Activated T-cell treated with anti-CD3 and anti-CD28 coated beads, Interleukin-2, amount 50 U/mL, for 24 hours (primary cell): ENCODE results near the gene DNAH1.
A peak's percentile ranks its signal among the peaks of the same experiment; 100 is the strongest.

Experiments used
- DNase-seq: peaks from one replicate; pipeline ENCODE4 v3.0.0-alpha.2; 2020
- H3K27ac Mint-ChIP-seq: 2 replicates; pipeline ENCODE4 v1.8.0; 2020; ENCODE audit warnings: mild to moderate bottlenecking, mixed read lengths
- H3K27me3 Mint-ChIP-seq: 2 replicates; pipeline ENCODE4 v1.8.0; 2020; ENCODE audit warnings: mixed read lengths
- H3K36me3 Mint-ChIP-seq: 2 replicates; pipeline ENCODE4 v1.8.0; 2020; ENCODE audit warnings: low read depth, mixed read lengths
- H3K4me1 Mint-ChIP-seq: 2 replicates; pipeline ENCODE4 v1.8.0; 2020; ENCODE audit warnings: low read depth, mixed read lengths
- H3K4me3 Mint-ChIP-seq: 2 replicates; pipeline ENCODE4 v1.8.0; 2020; ENCODE audit warnings: mild to moderate bottlenecking, moderate library complexity, mixed read lengths
- H3K9me3 Mint-ChIP-seq: 2 replicates; pipeline ENCODE4 v1.8.0; 2020; ENCODE audit warnings: mixed read lengths

DNAH1 gene

GRCh38 chr3:52313774-52314188 lies 2.3 kb upstream of the DNAH1 start:
- Mint-ChIP-seq H3K27me3 (no peaks in the 10 kb centered on the region), H3K4me1 (peaks cover 47% of the 10 kb centered on the region), H3K36me3 (peaks cover 3% of the 10 kb centered on the region), H3K4me3 (no peak overlapping the region), H3K27ac (peak overlapping the region; percentile 85), H3K9me3 (no peaks in the 10 kb centered on the region)
- no peak for DNase-seq

GRCh38 chr3:52314489-52314888 lies 1.6 kb upstream of the DNAH1 start:
- no peaks in the 10 kb centered on the region for H3K9me3 Mint-ChIP-seq
- peaks cover 3% of the 10 kb centered on the region for H3K36me3 Mint-ChIP-seq

GRCh38 chr3:52315006-52315405 lies 1.1 kb upstream of the DNAH1 start:
- Mint-ChIP-seq H3K27me3 (no peaks in the 10 kb centered on the region), H3K9me3 (no peaks in the 10 kb centered on the region), H3K36me3 (peaks cover under 1% of the 10 kb centered on the region), H3K4me1 (peaks cover 44% of the 10 kb centered on the region), H3K27ac (no peak overlapping the region), H3K4me3 (no peak overlapping the region)
- no peak for DNase-seq

More at GRCh38 chr3:52314489-52314888, 1.6 kb upstream of the DNAH1 start:
- H3K4me1 Mint-ChIP-seq, result peaks cover 47% of the 10 kb centered on the region
- H3K27ac Mint-ChIP-seq, result no peak overlapping the region
- DNase-seq, result no peak
- H3K4me3 Mint-ChIP-seq, result no peak overlapping the region
- no peaks in the 10 kb centered on the region for H3K27me3 Mint-ChIP-seq

GRCh38 chr3:52317208-52318000 lies 1.3 kb downstream of the DNAH1 start:
- peaks cover 30% of the 10 kb centered on the region for H3K4me1 Mint-ChIP-seq
- H3K4me3 Mint-ChIP-seq, result peak overlapping the region; percentile 62
- no peaks in the 10 kb centered on the region for H3K36me3 Mint-ChIP-seq
- no peaks in the 10 kb centered on the region for H3K9me3 Mint-ChIP-seq
- DNase-seq, result peak; percentile 80
- H3K27ac Mint-ChIP-seq, result no peak overlapping the region
- H3K27me3 Mint-ChIP-seq, result no peaks in the 10 kb centered on the region

GRCh38 chr3:52318186-52318816 lies 2.2 kb downstream of the DNAH1 start:
- no peaks in the 10 kb centered on the region for H3K27me3 Mint-ChIP-seq
- H3K4me3 Mint-ChIP-seq, result no peak overlapping the region
- H3K36me3 Mint-ChIP-seq, result no peaks in the 10 kb centered on the region
- H3K27ac Mint-ChIP-seq, result no peak overlapping the region
- H3K4me1 Mint-ChIP-seq, result peaks cover 26% of the 10 kb centered on the region
- DNase-seq, result no peak
- H3K9me3 Mint-ChIP-seq, result no peaks in the 10 kb centered on the region

GRCh38 chr3:52319921-52320595 lies 3.9 kb downstream of the DNAH1 start:
- Mint-ChIP-seq H3K4me1 (peaks cover 17% of the 10 kb centered on the region), H3K36me3 (no peaks in the 10 kb centered on the region), H3K4me3 (no peak overlapping the region), H3K27me3 (no peaks in the 10 kb centered on the region), H3K27ac (no peak overlapping the region), H3K9me3 (no peaks in the 10 kb centered on the region)
- no peak for DNase-seq

- Mint-ChIP-seq H3K27ac (no peak overlapping the region), H3K4me3 (no peak overlapping the region), H3K4me1 (peaks cover 17% of the 10 kb centered on the region), H3K9me3 (no peaks in the 10 kb centered on the region), H3K36me3 (no peaks in the 10 kb centered on the region), H3K27me3 (no peaks in the 10 kb centered on the region)
- no peak for DNase-seq
Observed at GRCh38 chr3:52321481-52321880, 5.4 kb downstream of the DNAH1 start.

GRCh38 chr3:52322466-52322865 lies 6.3 kb downstream of the DNAH1 start:
- DNase-seq, result no peak
- Mint-ChIP-seq H3K4me3 (no peak overlapping the region), H3K4me1 (peaks cover 7% of the 10 kb centered on the region), H3K27me3 (no peaks in the 10 kb centered on the region), H3K9me3 (no peaks in the 10 kb centered on the region), H3K27ac (no peak overlapping the region), H3K36me3 (no peaks in the 10 kb centered on the region)

- Mint-ChIP-seq H3K27ac (peak overlapping the region; percentile 8), H3K36me3 (no peaks in the 10 kb centered on the region), H3K4me3 (no peak overlapping the region), H3K27me3 (no peaks in the 10 kb centered on the region), H3K9me3 (no peaks in the 10 kb centered on the region), H3K4me1 (no peaks in the 10 kb centered on the region)
- no peak for DNase-seq
Observed at GRCh38 chr3:52323526-52324295, 7.6 kb downstream of the DNAH1 start.

GRCh38 chr3:52324676-52325075 lies 8.6 kb downstream of the DNAH1 start:
- Mint-ChIP-seq H3K36me3 (no peaks in the 10 kb centered on the region), H3K27ac (no peak overlapping the region), H3K4me3 (no peak overlapping the region), H3K27me3 (no peaks in the 10 kb centered on the region), H3K9me3 (no peaks in the 10 kb centered on the region), H3K4me1 (no peaks in the 10 kb centered on the region)
- no peak for DNase-seq

GRCh38 chr3:52325686-52326085 lies 9.6 kb downstream of the DNAH1 start:
- no peaks in the 10 kb centered on the region for H3K4me1 Mint-ChIP-seq
- H3K27ac Mint-ChIP-seq, result no peak overlapping the region
- no peaks in the 10 kb centered on the region for H3K36me3 Mint-ChIP-seq
- DNase-seq, result no peak
- no peaks in the 10 kb centered on the region for H3K27me3 Mint-ChIP-seq
- no peak overlapping the region for H3K4me3 Mint-ChIP-seq
- no peaks in the 10 kb centered on the region for H3K9me3 Mint-ChIP-seq

- Mint-ChIP-seq H3K27ac (no peak overlapping the region), H3K9me3 (no peaks in the 10 kb centered on the region), H3K4me1 (no peaks in the 10 kb centered on the region), H3K36me3 (peaks cover 3% of the 10 kb centered on the region), H3K4me3 (no peak overlapping the region), H3K27me3 (no peaks in the 10 kb centered on the region)
- DNase-seq, result no peak
Observed at GRCh38 chr3:52326976-52327375, 10.9 kb downstream of the DNAH1 start.

GRCh38 chr3:52327486-52328290 lies 11.6 kb downstream of the DNAH1 start:
- H3K4me3 Mint-ChIP-seq, result no peak overlapping the region
- H3K9me3 Mint-ChIP-seq, result no peaks in the 10 kb centered on the region
- no peaks in the 10 kb centered on the region for H3K4me1 Mint-ChIP-seq
- no peaks in the 10 kb centered on the region for H3K27me3 Mint-ChIP-seq
- no peak for DNase-seq
- no peak overlapping the region for H3K27ac Mint-ChIP-seq
- H3K36me3 Mint-ChIP-seq, result peaks cover 10% of the 10 kb centered on the region
